HG02678 (cell line): ENCODE data around the gene NEDD4L.

Experiments
- ATAC-seq: cut with Tn5 transposase; IDR thresholded peaks from one replicate; pipeline ENCODE4 v1.9.1; 2021; ENCODE audit warnings: mild to moderate bottlenecking, moderate library complexity; ENCODE audit not compliant: unreplicated experiment

NEDD4L gene

DNA sequence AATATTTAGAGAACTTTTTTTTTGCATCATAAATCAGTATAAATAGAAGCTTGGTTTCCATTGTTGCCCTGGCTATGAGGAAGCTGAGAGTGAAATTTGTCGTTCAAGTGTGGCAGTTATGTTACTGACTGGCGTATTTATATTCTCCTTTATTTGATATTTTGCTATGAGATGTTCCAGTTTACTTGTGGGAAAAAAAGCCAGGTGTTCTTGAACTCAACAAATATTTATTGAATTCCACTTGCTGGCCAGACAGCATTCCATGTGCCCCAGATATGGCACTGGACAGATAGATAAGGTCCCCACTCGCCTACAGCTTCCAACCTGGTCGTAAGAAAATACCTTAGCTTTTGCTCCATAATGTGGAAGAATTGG is 44.7 kb downstream of the NEDD4L start:
- no peak for ATAC-seq

DNA sequence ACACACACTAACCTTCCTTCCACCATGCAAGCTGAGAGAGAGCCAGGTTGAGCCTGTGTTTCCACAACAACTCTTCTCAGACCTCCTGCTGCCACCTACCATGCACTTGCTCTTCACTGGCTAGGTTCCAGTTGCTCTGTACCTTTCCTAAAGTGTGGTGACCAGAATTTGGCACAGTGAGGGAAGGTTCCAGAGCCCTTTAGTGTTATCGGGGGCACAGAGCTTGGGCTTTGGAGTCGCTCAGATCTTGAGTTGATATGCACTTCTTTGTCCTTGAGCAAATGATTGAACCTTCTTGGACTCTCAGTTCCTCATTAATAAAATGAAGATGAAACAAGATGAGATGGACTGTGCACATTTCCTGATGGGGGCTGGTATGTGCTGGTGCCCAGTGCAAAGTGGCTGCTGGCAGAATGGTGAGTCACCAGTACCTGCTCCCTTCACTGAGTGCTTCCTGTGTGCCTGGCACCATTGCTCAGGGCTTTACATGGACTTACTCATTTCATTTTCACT is 47.1 kb downstream of the NEDD4L start:
- ATAC-seq = peak; percentile 93

- no peak for ATAC-seq
Observed at GRCh38 chr18:58093311-58093803, 49.3 kb downstream of the NEDD4L start.

DNA sequence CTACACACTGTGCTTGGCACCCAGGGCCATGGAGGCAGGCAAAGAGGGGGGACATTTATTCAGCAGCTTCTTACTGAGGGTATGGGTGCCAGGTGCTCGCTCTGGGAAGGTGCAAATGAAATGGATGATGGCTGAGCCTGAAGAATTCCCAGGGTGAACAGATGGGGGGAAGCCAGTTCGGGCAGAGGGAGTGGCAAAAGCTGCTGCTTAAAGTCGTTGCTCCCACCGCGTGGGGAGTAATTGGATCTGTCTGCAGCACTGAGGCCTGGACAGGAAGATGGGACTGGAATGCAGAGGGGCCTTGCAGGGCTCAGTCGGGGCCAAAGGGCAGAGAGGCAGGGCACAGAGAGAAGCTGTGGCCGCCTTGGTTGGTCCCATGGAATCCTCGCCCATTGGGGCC is 51.2 kb downstream of the NEDD4L start:
- ATAC-seq = no peak

GRCh38 chr18:58095655-58096054 is 51.6 kb downstream of the NEDD4L start:
- ATAC-seq = no peak

- no peak for ATAC-seq
Observed at GRCh38 chr18:58096658-58097057, 52.6 kb downstream of the NEDD4L start.

DNA sequence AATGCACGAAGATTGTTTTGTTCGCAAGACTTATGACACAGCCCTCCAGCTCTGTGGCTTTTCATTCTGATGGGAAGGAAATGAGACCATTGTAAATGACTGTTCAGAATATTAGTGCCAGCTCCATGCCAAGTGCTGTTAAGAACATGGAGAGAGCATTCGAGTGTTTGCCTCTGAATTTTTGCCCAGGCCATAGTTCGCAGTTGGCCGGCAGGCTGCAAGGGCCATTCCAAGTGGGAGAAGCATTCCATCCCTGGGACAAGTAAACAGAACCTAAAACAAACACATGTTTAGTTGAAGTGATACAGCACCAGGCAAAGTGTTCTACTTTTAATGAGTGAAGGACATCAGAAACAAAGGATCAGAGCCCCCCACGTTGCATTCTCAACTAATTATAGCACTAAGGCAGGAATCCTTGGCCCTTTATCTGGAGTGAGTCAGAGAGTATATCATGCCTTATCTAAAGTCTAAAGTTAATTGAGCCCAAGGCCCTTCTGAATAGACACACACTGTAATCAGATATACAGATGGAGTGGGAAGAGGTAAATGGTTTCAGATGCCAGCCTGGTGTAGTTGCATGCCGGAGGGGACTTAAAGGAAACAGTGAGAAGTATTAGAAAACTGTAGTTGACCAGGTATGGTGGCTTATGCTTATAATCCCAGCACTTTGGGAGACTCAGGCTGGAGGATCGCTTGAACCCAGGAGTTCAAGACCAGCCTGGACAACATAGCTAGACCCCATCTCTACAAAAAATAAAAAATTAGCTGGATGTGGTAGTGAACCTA is 53.3 kb downstream of the NEDD4L start:
- ATAC-seq = no peak

DNA sequence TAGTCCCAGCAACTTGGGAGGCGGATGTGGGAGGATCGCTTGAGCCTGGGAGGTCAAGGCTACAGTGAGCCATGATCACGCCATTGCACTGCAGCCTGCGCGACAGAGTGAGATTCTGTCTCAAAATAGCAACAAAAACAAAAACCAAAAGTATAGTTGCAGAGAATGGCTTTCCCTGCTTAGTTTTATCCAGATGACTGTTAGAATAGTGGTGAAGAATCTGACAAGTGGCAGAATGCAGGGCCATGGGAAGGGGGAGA is 53.8 kb downstream of the NEDD4L start:
- ATAC-seq = no peak

DNA sequence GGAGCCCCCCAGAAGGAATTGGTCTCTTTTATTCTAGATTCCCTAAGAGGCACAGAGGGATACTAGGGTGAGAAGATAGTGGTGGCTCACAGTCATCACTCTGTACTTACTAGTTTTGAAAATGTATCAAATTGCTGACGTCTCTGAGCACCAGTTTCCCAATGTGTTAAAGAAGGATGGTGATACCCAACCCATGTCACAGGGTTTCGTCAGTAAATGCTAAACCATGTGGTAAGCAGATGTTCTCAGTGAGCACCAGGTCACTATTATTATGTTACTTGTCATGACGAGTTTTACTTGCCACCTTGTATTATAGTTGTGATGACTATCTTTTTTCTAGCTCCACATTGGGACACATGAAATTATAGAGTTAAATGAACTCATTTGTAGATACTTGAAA is 54.7 kb downstream of the NEDD4L start:
- no peak for ATAC-seq

DNA sequence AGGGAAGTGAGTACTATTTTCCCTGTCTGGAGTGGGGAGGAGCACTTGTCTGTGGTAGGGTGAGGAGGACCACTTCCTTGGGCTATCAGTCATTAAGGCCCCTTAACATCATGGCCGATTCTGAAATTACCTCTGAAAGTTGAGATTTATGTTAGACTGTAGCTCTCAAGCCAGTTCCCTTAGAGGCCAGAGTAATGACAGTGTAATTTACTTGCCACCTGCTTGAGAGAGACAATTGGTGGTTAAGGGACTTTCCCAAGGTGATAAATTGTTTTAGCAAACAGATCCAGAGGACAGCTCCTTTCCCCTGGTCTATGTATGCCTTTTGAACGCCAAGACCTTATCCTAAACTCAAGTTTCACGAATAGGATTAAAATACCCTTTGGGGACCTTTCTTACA is 56.1 kb downstream of the NEDD4L start:
- ATAC-seq = peak; percentile 57

DNA sequence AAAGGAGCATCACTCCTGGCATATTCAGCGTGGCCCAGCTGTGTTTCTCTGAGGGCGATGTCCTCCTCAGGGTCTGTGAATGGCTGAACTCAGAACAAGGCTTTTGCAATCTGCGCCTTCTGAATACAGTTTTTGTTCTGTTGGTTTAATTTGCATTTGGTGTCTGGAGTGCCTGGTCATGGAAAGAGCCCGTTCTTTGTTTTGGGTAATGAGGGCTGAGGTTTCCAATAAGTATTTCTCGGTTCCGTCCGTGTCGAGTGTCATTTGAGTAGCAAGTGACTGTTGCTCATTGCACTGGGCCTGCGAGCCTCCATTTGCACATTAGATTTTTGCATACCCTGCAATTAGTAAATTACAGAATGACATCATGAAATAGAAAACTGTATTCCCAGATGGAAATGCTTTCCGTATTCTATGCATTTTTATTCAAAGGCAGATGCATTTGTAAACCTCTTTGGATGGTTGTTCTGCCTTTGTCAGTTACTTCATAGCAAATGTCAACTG is 57.3 kb downstream of the NEDD4L start:
- peak; percentile 71 for ATAC-seq

- no peak for ATAC-seq
Observed at GRCh38 chr18:58102018-58102417, 58.0 kb downstream of the NEDD4L start.

DNA sequence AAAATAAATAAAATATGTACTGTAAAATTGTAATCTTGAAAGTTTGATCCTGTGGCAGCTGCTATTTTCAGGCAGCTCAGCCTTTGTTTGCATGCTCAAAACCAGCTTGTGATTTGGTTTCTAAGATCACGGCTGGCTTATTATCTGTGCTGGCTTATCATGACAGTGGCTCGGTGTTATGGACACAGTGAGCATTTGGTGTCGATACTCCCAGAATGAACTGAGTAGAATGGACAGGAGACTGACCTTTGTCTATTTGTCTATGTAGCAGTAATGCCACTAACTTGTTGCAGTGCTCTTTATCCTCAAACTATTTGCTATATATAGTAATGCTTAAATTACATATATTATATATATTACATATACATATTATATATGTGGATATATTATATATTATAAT is 58.8 kb downstream of the NEDD4L start:
- no peak for ATAC-seq

GRCh38 chr18:58103339-58103985 is 59.4 kb downstream of the NEDD4L start:
- no peak for ATAC-seq

GRCh38 chr18:58104096-58104495 is 60.1 kb downstream of the NEDD4L start:
- ATAC-seq = no peak

- no peak for ATAC-seq
Observed at GRCh38 chr18:58105206-58105887, 61.3 kb downstream of the NEDD4L start.

DNA sequence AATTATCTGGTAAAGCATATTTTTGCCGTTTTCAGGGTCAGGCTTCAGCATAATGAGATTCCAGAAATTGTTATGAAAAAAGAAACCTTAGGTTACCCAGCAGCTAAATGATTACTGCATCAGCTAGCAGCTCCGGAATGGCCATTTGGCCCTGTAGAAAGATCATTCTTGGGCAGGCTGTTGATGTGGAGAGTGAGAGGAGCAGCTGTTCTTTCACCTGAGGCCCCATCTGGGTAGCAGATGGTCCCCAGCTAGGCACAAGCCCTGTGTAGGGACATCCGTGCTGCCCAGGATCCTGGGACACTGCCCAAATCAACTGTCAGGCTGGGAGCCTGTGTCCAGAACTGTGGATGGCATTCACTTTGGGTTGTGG is 61.8 kb downstream of the NEDD4L start:
- no peak for ATAC-seq

GRCh38 chr18:58106289-58107070 is 62.5 kb downstream of the NEDD4L start:
- peak; percentile 46 for ATAC-seq

- no peak for ATAC-seq
Observed at GRCh38 chr18:58109256-58109655, 65.2 kb downstream of the NEDD4L start.

GRCh38 chr18:58110398-58110797 is 66.4 kb downstream of the NEDD4L start:
- ATAC-seq = peak; percentile 36

DNA sequence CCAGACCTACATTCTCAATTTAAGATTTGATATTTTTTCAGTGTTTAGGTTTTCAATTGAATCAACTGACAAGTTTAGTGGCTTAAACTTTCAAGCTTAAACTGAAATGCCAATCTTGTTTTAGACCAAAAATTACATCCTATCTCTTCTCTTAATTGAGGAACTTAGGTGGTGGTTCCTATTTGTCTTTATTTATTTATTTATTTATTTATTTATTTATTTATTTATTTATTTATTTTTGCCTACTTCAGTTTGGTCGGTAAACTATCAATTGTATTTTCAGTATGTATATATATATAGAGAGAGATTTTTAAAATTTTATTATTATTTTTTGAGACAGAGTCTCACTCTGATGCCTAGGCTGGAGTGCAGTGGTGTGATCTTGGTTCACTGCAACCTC is 68.1 kb downstream of the NEDD4L start:
- no peak for ATAC-seq
